PC-9 (cell line): Measurements from ENCODE around the gene WDR59.
"Not testable (repeated sequence)": the region's sequence is repeated elsewhere in the genome, so short reads cannot be mapped to it uniquely, and the experiment has no call there.

Experiments
- EZH2 ChIP-seq: fragments of 200-600 bp; sonication (generic); IDR thresholded peaks from 2 replicates; pipeline ENCODE4 v1.8.0; 2017; ENCODE audit warnings: antibody characterized with exemption, low read depth
- TF ChIP-seq, protein P1 (sequence below): fragments of 200-600 bp; sonication (generic); conservative IDR thresholded peaks from 2 replicates; pipeline ENCODE4 v1.6.1; 2017; ENCODE audit warnings: mixed run types, antibody characterized with exemption, mild to moderate bottlenecking, moderate library complexity

DNA sequence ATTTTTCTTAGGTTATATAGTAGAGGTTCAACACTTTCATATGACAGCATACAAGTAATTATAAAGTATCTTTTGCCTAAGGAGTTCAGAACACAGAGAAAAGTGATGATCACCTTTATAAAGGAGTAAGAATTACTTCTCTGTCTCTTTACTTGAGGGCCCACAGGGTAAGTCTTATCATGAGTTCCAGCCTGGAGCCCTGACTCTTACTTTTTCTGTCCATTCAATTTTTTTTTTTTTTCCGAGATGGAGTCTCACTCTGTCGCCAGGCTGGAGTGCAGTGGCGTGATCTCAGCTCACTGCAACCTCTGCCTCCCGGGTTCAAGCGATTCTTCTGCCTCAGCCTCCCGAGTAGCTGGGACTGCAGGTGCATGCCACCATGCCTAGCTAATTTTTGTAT, 28.2 kb upstream of the WDR59 start:
- not testable (repeated sequence) for TF ChIP-seq EZH2
- TF ChIP-seq, protein P1, sequence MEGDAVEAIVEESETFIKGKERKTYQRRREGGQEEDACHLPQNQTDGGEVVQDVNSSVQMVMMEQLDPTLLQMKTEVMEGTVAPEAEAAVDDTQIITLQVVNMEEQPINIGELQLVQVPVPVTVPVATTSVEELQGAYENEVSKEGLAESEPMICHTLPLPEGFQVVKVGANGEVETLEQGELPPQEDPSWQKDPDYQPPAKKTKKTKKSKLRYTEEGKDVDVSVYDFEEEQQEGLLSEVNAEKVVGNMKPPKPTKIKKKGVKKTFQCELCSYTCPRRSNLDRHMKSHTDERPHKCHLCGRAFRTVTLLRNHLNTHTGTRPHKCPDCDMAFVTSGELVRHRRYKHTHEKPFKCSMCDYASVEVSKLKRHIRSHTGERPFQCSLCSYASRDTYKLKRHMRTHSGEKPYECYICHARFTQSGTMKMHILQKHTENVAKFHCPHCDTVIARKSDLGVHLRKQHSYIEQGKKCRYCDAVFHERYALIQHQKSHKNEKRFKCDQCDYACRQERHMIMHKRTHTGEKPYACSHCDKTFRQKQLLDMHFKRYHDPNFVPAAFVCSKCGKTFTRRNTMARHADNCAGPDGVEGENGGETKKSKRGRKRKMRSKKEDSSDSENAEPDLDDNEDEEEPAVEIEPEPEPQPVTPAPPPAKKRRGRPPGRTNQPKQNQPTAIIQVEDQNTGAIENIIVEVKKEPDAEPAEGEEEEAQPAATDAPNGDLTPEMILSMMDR = not testable (repeated sequence)
